ENCODE measurements around the gene SREBF2.
A peak's percentile ranks its signal among the peaks of the same experiment; 100 is the strongest.

SREBF2 gene

DNA sequence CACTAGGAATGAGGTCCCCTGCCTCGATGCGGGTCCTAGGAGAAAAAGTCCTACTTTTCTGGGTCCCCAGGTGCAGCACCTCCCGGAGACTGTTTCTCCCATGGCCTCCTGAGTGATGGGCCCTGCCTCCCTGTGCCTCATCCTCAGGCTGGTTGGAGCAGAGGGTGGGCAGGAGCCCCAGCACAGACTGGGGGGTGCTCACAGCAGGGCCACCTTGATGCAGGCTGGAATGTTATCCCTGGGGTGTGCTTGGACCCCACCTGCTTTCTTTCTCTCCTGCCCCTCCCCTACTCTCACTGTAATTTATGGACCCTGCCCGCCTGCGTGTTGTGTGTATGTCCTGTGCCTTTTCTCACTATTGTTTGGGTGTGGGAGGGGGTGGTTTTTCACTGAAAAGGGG lies 73.9 kb downstream of the SREBF2 start:
- no peak for DNase-seq (ENCODE audit: low read depth in 1 of 2, low spot score in 1 of 2)

GRCh38 chr22:41907436-41908401 lies 74.8 kb downstream of the SREBF2 start:
- DNase-seq (ENCODE audit: low read depth in 1 of 2, low spot score in 1 of 2), result no peak

GRCh38 chr22:41908411-41909309 lies 75.8 kb downstream of the SREBF2 start:
- DNase-seq (ENCODE audit: low read depth in 1 of 2, low spot score in 1 of 2), result no peak

DNA sequence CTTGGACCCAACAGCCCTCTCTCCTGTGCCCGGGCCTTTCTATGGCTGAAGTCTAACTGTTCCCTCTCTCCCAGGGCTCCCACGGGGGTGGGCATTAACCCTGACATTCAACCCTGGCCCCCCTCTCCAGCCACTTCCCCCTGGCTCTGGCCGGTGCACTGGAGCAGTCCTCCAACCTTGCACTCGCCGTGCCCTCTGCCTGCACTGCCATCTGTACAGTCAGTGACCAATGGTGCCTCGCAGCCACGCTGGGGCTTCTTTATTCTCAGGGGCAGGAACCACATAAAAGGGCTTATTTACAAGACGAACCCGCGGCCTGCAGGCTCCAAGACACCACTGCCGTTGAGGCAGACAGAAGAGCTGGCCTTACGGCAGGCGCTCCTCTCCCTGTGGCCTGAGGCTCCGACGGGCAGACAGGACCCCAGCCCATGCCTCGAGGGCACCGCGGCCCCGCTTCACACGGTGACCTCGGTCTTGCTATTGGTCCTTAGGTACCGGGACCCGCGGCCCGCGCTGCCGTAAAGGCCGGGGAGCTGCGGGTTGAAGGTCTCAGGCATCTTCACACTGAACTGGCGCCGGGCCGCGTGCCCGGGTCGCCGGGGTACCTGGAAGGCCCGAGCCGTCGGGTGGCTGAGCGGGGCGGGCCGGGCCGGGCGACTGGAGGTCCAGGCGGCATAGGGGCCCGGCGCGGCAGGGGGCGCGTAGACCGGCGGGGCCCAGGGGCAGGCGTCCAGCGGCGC lies 76.6 kb downstream of the SREBF2 start:
- no peak for DNase-seq (ENCODE audit: low read depth in 1 of 2, low spot score in 1 of 2)

GRCh38 chr22:41910050-41911000 lies 77.4 kb downstream of the SREBF2 start:
- no peak for DNase-seq (ENCODE audit: low read depth in 1 of 2, low spot score in 1 of 2)

DNA sequence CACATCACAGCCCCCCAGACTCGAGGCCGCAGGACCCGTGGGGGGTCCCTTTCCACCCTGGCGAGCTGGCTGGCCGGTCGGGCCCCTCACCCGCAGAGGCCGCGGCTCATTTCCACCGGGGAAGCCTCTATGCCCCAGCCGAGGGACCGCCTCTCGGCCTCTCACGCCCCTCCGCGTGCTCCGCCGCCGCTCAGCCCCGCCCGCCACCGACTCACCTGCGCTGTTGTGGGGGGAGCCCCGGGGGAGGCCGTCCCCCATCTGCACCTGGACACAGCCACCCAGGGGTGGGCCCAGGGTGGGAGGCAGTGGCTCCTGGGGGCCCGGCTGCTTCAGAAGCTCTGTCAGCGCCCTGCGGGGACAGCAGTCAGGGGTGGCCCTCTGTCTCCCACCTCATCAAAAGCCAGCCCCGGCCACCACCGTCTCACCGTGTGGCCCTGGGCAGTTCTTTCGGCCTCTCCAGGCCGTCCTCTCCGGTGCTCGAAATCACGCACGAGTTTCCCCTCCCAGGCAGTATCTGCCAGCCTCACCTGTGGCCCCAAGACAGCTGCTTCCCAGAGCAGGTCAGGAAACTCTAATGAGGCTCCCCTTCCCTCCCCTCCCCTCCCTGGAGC lies 78.2 kb downstream of the SREBF2 start:
- DNase-seq (ENCODE audit: low read depth in 1 of 2, low spot score in 1 of 2), result no peak

GRCh38 chr22:41912338-41913039 lies 79.6 kb downstream of the SREBF2 start:
- DNase-seq (ENCODE audit: low read depth in 1 of 2, low spot score in 1 of 2), result no peak

DNA sequence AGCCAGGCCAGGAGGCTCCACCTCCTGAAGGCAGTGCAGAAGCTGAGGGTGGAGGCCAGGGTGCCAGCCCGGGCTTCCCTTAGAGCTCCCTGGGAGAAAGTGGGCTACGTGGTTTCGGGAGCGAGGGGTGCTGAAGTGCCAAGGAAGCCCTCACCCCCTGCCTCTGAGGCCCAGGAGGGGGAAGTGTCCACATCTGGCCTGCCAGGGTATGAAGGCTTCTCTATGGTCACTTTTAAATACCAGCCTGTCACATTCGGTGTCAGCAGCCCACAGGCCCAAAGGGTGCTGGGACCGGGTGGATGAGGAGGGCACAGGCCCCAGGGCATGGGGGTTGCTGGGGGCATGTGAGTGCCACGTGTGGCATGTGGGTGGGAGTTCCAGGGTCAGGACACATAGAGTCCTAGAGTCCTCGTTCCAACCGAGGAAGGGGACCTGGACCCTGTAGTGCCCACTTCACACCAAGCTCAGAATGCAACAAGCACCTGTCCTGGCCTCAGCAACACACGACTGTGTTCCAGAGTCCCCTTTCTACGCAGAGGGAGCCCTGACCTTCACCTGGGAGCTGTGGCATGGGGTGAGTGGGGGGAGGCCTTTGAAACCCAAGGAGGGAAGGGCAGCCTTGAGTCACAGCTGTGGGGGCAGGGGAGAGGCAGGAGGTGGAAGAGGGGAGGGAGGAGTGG lies 80.3 kb downstream of the SREBF2 start:
- DNase-seq (ENCODE audit: low read depth in 1 of 2, low spot score in 1 of 2), result no peak

DNA sequence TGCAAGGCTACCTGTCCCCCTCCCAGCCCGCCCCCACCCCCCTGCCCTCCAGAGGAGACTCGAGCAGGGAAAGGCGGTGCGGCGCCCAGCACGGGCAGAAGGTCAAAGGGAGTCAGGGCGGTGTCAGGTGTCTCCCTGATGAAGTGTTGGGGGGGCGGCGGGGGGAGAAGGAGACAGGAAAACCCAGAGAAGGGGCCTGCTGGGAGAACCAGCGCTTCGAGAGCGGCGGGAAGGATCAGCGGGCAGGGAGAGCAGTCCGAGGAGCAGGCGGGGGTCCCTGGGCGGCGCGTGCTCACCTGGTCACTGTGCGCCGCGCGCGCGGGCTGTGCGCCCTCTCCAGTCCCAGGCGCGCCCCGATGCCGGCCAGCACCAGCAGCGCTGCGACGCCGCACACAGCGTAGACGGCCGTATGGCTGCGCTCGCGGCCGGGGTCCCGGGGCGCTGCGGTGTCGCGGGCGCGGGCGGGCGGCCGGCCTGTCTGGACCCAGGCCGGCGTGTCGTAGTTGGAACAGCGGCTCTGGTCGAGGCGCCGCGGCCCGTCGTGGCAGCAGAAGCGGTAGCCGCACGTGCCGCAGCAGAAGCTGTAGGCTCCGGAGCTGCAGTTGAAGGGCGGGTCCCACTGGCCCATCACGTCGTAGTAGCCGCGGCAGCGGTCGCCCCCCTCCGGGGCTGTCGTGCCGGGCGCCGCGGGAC lies 81.1 kb downstream of the SREBF2 start:
- DNase-seq (ENCODE audit: low read depth in 1 of 2, low spot score in 1 of 2), result no peak

GRCh38 chr22:41914611-41915034 lies 81.7 kb downstream of the SREBF2 start:
- DNase-seq (ENCODE audit: low read depth in 1 of 2, low spot score in 1 of 2), result no peak

DNA sequence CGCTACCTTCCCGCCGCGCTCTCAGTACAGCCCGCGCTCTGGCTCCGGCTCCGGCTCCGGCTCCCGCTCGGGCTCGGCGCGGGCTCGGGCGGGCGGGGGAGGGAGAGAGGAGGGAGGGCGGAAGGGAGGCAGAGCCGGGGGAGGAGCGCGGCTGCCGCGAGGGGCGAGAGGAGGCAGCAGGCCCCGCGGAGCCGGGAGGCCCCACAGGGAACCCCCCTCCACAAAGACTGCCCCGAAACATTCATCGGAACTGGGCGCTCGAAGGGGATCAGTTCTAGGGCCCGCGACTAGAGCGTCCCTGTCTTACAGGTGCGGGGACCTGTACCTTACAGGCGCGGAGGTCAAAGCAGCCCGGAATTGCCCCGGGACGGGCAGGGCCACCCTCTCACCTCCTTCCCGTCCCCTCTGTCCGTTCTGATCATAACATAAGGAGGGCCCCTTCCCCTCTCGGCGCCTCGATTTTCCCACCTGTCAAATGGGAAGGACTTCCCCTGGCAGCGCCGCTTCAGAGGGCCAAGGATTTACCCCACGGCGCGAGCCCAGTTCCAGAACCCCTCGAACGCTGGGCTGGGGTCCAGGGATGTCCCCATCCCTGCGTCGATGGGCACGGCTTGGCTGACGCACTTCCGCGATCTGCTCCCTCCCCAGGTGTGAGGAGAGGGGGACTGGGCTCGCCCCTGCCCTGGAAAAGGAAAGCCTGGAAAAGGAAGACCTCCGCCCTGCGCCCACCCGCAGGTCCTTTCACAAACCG lies 82.3 kb downstream of the SREBF2 start, which contains the start of gene SHISA8:
Gene SHISA8, minus strand, starts transcription at position 40 of the 751 bp plus-strand sequence. CDS start 407 bp downstream, outside the sequence.
- DNase-seq (ENCODE audit: low read depth in 1 of 2, low spot score in 1 of 2), result peak; percentile 34 to 39

DNA sequence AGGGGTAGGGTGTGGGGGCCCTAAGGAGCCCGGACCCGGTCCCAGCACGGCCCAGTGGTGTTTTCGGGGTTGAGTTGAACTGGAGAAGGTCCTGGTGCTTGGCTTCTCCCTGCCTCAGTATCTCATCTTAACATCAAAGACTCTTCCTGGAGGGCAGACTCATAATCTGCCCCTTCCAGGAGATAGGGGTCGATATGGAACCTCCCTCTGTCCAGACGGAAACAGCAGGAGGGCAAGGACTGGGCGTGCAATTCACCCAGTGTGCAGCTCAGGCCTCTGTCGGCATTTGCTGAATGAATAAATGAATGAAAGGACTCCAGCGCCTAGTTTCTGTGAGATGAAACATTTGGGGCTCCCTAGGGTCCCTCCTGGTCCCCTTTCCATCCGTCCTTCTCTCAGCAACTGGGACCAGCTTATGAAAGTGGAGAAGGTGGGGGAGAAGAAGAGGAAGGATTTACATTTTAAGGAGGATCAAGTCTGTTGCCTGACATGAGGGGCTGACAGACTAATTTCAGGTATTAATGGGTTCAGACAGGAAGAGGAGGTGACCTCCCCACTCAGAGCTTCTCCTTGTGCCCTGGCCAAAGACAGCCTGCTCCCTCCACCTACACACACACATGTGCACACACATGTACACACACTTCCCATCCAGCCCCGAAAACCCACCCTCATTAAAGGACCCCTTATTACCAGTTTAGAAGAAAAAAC lies 83.0 kb downstream of the SREBF2 start:
- no peak for DNase-seq (ENCODE audit: low read depth in 1 of 2, low spot score in 1 of 2)

DNA sequence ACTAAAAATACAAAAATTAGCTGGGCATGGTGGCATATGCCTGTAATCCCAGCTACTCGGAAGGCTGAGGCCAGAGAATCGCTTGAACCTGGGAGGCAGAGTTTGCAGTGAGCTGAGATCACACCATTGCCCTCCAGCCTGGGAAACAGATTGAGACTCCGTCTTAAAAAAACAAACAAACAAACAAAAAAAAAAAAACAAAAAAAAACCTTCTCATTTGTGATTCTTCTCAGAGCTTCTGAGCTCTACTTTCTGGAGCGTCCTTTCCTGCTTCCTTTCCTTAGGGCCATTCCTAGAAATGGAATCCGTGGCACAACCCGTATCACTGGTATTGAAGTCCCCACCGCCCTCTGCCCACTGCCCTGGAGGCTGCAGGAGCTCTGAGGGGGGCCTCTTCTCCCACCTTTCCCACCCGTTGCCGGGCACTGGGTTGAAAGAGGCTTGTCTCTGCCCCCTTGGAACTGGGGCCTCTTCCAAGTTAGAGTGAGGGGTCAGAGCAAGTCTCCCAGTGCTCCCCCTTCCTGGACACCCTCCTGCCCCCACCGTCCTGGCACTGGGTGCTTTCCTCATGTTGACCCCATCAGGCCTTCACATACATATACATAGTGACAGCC lies 83.9 kb downstream of the SREBF2 start:
- no peak for DNase-seq (ENCODE audit: low read depth in 1 of 2, low spot score in 1 of 2)

GRCh38 chr22:41917375-41917902 lies 84.5 kb downstream of the SREBF2 start:
- no peak for DNase-seq (ENCODE audit: low read depth in 1 of 2, low spot score in 1 of 2)

GRCh38 chr22:41917903-41918791 lies 85.2 kb downstream of the SREBF2 start:
- DNase-seq (ENCODE audit: low read depth in 1 of 2, low spot score in 1 of 2), result no peak

Measured in activated T-helper 1 cell treated with anti-CD3 and anti-CD28 coated beads, Interleukin-2, amount 50 U/mL, for 16 hours (primary cell).